PC-9 (cell line): Measurements from ENCODE around the gene BBIP1. TPM values are rescaled to one million over a fixed set of nuclear protein-coding genes. Genes with fewer than 3 reads are reported as not detected.

Experiments
- BruUV-seq: library from RNA; stranded (reverse); fragments of 400-500 nt; replicated peaks from 2 replicates; lab custom pipeline; 2021; lab: Mats Ljungman, UMichigan
- CTCF ChIA-PET: fragments of 300-600 bp; sonication (Branson Sonifier 250); formaldehyde crosslinking; loops from one replicate; lab custom pipeline; 2022; ENCODE audit warnings: antibody characterized with exemption; lab: Charles Lee
- POLR2A ChIA-PET: fragments of 300-600 bp; sonication (Branson Sonifier 250); formaldehyde crosslinking; loops from one replicate; lab custom pipeline; 2022; ENCODE audit warnings: antibody characterized with exemption; ENCODE audit not compliant: unreplicated experiment; lab: Charles Lee
- DNase-seq, 2 experiments: peaks; one replicate each; pipeline versions ENCODE4 v3.0.0 to v3.0.0-alpha.2; 2015 to 2022; ENCODE audit warnings: mixed read lengths in 1 of 2
- H2AFZ ChIP-seq: fragments of 200-600 bp; sonication (generic); 2 replicates; pipeline ENCODE4 v1.8.1; 2017; ENCODE audit warnings: antibody characterized with exemption
- H3F3A ChIP-seq: fragments of 200-600 bp; sonication (generic); 2 replicates; pipeline ENCODE4 v1.8.1; 2017; ENCODE audit warnings: antibody characterized with exemption, mild to moderate bottlenecking, low read depth; ENCODE audit not compliant: insufficient read depth
- H3K27ac ChIP-seq: fragments of 200-600 bp; sonication (generic); 2 replicates; pipeline ENCODE4 v1.6.1; 2016; ENCODE audit warnings: mixed run types
- H3K27me3 ChIP-seq: fragments of 200-600 bp; sonication (generic); 2 replicates; pipeline ENCODE4 v1.6.1; 2016; ENCODE audit warnings: low read depth, mixed run types; ENCODE audit not compliant: insufficient read depth
- H3K36me3 ChIP-seq: fragments of 200-600 bp; sonication (generic); 2 replicates; pipeline ENCODE4 v1.6.1; 2016; ENCODE audit warnings: low read depth, mixed run types
- H3K4me1 ChIP-seq: fragments of 200-600 bp; sonication (generic); replicated peaks from 2 replicates; pipeline ENCODE4 v1.6.1; 2016; ENCODE audit warnings: mixed run types; ENCODE audit not compliant: insufficient read depth
- H3K4me2 ChIP-seq: fragments of 200-600 bp; sonication (generic); 2 replicates; pipeline ENCODE4 v1.6.1; 2017; ENCODE audit warnings: mixed run types
- H3K4me3 ChIP-seq: fragments of 200-600 bp; sonication (generic); 2 replicates; pipeline ENCODE4 v1.6.1; 2016; ENCODE audit warnings: mixed run types
- H3K79me2 ChIP-seq: fragments of 200-600 bp; sonication (generic); 2 replicates; pipeline ENCODE4 v1.6.1; 2017; ENCODE audit warnings: low read depth, mixed run types
- H3K9me2 ChIP-seq: fragments of 200-600 bp; sonication (generic); 2 replicates; pipeline ENCODE4 v1.8.1; 2017; ENCODE audit warnings: mild to moderate bottlenecking; ENCODE audit not compliant: insufficient read depth
- H3K9me3 ChIP-seq: fragments of 200-600 bp; sonication (generic); 2 replicates; pipeline ENCODE4 v1.8.1; 2016; ENCODE audit warnings: low read depth; ENCODE audit not compliant: insufficient read depth
- H4K20me1 ChIP-seq: fragments of 200-600 bp; sonication (generic); 2 replicates; pipeline ENCODE4 v1.8.1; 2017; ENCODE audit not compliant: insufficient read depth
- EZH2 ChIP-seq: fragments of 200-600 bp; sonication (generic); IDR thresholded peaks from 2 replicates; pipeline ENCODE4 v1.8.0; 2017; ENCODE audit warnings: antibody characterized with exemption, low read depth
- intact Hi-C: fragments of 100-400 bp; cut with micrococcal nuclease; formaldehyde crosslinking; loops from one replicate; pipeline ENCODE4 v1.10.0; 2022; ENCODE audit not compliant: unreplicated experiment
- total RNA-seq: library from RNA; stranded (reverse); gene quantifications from 2 replicates; pipeline ENCODE4 v1.2.3, GENCODE V29; 2021
- TF ChIP-seq, protein P1 (sequence below): fragments of 200-600 bp; sonication (generic); conservative IDR thresholded peaks from 2 replicates; pipeline ENCODE4 v1.6.1; 2017; ENCODE audit warnings: mixed run types, antibody characterized with exemption, mild to moderate bottlenecking, moderate library complexity

The BBIP1 gene
- total RNA-seq, 1 experiment from 2014 or later = 14.9 TPM

DNA sequence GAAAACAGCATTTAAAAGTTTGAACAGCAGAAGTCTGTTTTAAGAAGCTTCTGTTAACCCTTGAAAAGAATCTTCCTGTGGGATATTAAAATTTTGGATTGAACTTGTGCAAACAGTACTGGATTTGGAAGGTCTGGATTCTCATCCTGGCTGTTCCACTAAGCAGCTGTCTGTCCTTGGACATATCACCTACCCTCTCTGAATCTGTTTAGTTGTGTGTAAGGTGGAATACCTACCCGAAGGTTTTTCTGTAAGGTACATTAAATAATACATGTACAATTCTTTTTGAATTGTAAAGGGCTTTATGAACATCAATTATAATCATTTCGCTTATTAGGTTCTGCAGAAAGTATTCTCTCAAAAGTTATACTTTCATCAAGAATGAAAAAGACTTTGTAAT lies 45.0 kb downstream of the BBIP1 start:
- intact Hi-C loops = loop anchor here (5.0 kb wide), 2 partner anchors 57 to 122 kb away; no protein-coding TSS in a partner anchor
- no peaks in the 10 kb centered on the region for H3K9me2 ChIP-seq
- no peak overlapping the region for H2AFZ ChIP-seq
- no peak overlapping the region for H3K27ac ChIP-seq
- no peaks in the 10 kb centered on the region for H3K36me3 ChIP-seq
- H3K27me3 ChIP-seq = no peaks in the 10 kb centered on the region
- peaks cover 14% of the 10 kb centered on the region for H3K4me1 ChIP-seq
- H3K9me3 ChIP-seq = no peaks in the 10 kb centered on the region
- no peak for DNase-seq
- BruUV-seq = no TSS peak
- TF ChIP-seq, protein P1, sequence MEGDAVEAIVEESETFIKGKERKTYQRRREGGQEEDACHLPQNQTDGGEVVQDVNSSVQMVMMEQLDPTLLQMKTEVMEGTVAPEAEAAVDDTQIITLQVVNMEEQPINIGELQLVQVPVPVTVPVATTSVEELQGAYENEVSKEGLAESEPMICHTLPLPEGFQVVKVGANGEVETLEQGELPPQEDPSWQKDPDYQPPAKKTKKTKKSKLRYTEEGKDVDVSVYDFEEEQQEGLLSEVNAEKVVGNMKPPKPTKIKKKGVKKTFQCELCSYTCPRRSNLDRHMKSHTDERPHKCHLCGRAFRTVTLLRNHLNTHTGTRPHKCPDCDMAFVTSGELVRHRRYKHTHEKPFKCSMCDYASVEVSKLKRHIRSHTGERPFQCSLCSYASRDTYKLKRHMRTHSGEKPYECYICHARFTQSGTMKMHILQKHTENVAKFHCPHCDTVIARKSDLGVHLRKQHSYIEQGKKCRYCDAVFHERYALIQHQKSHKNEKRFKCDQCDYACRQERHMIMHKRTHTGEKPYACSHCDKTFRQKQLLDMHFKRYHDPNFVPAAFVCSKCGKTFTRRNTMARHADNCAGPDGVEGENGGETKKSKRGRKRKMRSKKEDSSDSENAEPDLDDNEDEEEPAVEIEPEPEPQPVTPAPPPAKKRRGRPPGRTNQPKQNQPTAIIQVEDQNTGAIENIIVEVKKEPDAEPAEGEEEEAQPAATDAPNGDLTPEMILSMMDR = no peak
- TF ChIP-seq EZH2 = no peak
- H3K4me3 ChIP-seq = peak overlapping the region; percentile 18; the same call in 1 of the 2 replicates
- POLR2A ChIA-PET = no interaction called here
- peak overlapping the region; percentile 92 for H3K4me2 ChIP-seq
- no peaks in the 10 kb centered on the region for H4K20me1 ChIP-seq
- peaks cover 21% of the 10 kb centered on the region for H3K79me2 ChIP-seq
- no peaks in the 10 kb centered on the region for H3F3A ChIP-seq
- CTCF ChIA-PET = interaction anchor here (0.6 kb wide), 1 partner anchor 126 kb away, joined by 3 read pairs; no protein-coding TSS in a partner anchor

DNA sequence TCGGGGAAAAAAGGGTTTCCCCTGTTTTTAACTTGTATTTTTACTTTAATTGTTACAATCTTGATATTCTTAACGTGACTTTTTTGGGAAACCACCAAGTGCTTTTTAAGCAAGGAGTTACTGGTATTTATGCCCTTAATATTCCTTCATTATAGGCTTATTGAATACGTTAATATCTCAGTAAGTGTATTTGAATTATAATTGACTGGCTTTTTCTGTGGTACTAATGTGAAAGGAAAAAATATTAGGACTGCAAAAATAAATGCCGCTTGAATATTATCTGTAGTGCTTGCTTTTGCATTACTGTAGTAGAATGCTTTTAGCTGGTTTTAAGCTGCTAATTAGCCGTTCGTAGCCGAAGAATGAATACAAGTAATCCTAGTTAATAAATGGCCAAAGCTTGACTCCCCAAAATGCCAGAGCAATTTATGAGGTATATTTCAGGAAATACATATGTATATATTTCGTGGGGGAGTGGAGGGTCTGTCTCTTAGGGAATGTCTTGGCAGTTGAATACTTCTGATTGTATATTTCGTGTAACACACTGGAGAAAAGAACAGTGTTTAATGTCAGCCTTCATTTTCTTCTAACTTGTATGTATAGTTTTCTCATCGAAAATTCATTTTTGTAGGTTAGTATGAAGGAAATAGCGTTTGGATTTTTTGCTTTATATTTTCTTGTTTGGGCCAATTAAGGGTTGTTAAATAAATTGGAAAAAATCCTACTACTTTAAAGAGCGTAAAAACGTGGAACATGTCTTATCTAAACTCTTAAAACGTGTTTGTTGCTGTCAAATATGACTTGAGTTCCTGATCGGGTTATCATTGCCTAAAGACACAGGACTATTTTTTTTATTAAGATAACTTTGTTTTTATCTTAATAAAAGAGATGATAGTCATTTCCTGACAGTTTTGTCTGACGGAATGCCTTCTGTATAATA lies 45.7 kb downstream of the BBIP1 start:
- DNase-seq = no peak
- H3K4me1 ChIP-seq = peaks cover 14% of the 10 kb centered on the region
- no peaks in the 10 kb centered on the region for H4K20me1 ChIP-seq
- H3K9me2 ChIP-seq = no peaks in the 10 kb centered on the region
- no peaks in the 10 kb centered on the region for H3K36me3 ChIP-seq
- peak overlapping the region; percentile 92 for H3K4me2 ChIP-seq
- H2AFZ ChIP-seq = peak overlapping the region; percentile 89; the same call in 1 of the 2 replicates
- TF ChIP-seq, protein P1 = no peak
- TF ChIP-seq EZH2 = no peak
- H3K79me2 ChIP-seq = peaks cover 21% of the 10 kb centered on the region
- ChIA-PET CTCF (interaction anchor here (0.7 kb wide), 2 partner anchors 263 to 1503 kb away, joined by 6 to 10 read pairs; no protein-coding TSS in a partner anchor), POLR2A (interaction anchor here (0.7 kb wide), 1 partner anchor 372 kb away, joined by 8 read pairs; no protein-coding TSS in a partner anchor)
- intact Hi-C loops = loop anchor here (5.0 kb wide), 2 partner anchors 56 to 121 kb away; no protein-coding TSS in a partner anchor
- 0 out of 2 replicates have a peak overlapping the region, but pooled peaks have one; percentile 19 for H3K27ac ChIP-seq
- no peaks in the 10 kb centered on the region for H3F3A ChIP-seq
- H3K9me3 ChIP-seq = no peaks in the 10 kb centered on the region
- no peaks in the 10 kb centered on the region for H3K27me3 ChIP-seq
- BruUV-seq = TSS peak; percentile 45
- peak overlapping the region; percentile 80 for H3K4me3 ChIP-seq
